HS-5 (cell line): ENCODE results near the gene VSNL1.

Source experiments
- DNase-seq: peaks from one replicate; pipeline ENCODE4 v3.0.0-alpha.2; 2012; ENCODE audit warnings: low read depth

VSNL1 gene

GRCh38 chr2:17540093-17540812 lies at the start of gene VSNL1:
VSNL1 (plus strand) TSS chr2:17540696; CDS start chr2:17592075, 51,379 bp downstream.
- no peak for DNase-seq

- no peak for DNase-seq
Observed at GRCh38 chr2:17495590-17495989, 44.9 kb upstream of the VSNL1 start.

- DNase-seq: no peak
Observed at GRCh38 chr2:17497718-17498117, 42.8 kb upstream of the VSNL1 start.

- DNase-seq: no peak
Observed at GRCh38 chr2:17506736-17507616, 33.5 kb upstream of the VSNL1 start.

GRCh38 chr2:17515652-17516051 lies 24.8 kb upstream of the VSNL1 start:
- no peak for DNase-seq

GRCh38 chr2:17517481-17518211 lies 22.9 kb upstream of the VSNL1 start:
- no peak for DNase-seq

- DNase-seq: peak; percentile 52
Observed at GRCh38 chr2:17518212-17519154, 22.0 kb upstream of the VSNL1 start, which contains the start of gene RAD51AP2. RAD51AP2 (minus strand) TSS chr2:17518440; CDS start chr2:17518415, 25 bp downstream.

- DNase-seq: no peak
Observed at GRCh38 chr2:17519486-17519885, 21.0 kb upstream of the VSNL1 start.

- DNase-seq: no peak
Observed at GRCh38 chr2:17520761-17521160, 19.7 kb upstream of the VSNL1 start.

- no peak for DNase-seq
Observed at GRCh38 chr2:17521621-17522020, 18.9 kb upstream of the VSNL1 start.

- DNase-seq: no peak
Observed at GRCh38 chr2:17522303-17522702, 18.2 kb upstream of the VSNL1 start.

- DNase-seq: no peak
Observed at GRCh38 chr2:17529771-17530170, 10.7 kb upstream of the VSNL1 start.

GRCh38 chr2:17533546-17533945 lies 7.0 kb upstream of the VSNL1 start:
- no peak for DNase-seq

GRCh38 chr2:17536416-17536815 lies 4.1 kb upstream of the VSNL1 start:
- DNase-seq: no peak

GRCh38 chr2:17538022-17538843 lies 2.3 kb upstream of the VSNL1 start:
- DNase-seq: no peak

- DNase-seq: no peak
Observed at GRCh38 chr2:17538844-17539554, 1.5 kb upstream of the VSNL1 start.

- DNase-seq: no peak
Observed at GRCh38 chr2:17539611-17540092, 844 bp upstream of the VSNL1 start.

GRCh38 chr2:17540813-17541530 lies 476 bp downstream of the VSNL1 start:
- no peak for DNase-seq

- DNase-seq: no peak
Observed at GRCh38 chr2:17541531-17541950, 1.0 kb downstream of the VSNL1 start.
